Mononuclear cell (primary cell): ENCODE results near the gene SNRNP25. TPM values are rescaled to one million over a fixed set of nuclear protein-coding genes. Genes with fewer than 3 reads are reported as not detected.

ENCODE experiments used
- H3K27me3 ChIP-seq: 2 replicates; pipeline ENCODE4 v1.6.0; 2011; ENCODE audit warnings: low read length, control low read depth; ENCODE audit not compliant: insufficient read depth
- H3K4me1 ChIP-seq: 2 replicates; pipeline ENCODE4 v1.5.1; 2011; ENCODE audit warnings: mild to moderate bottlenecking, low read length, control low read depth; ENCODE audit not compliant: insufficient read depth
- H3K4me3 ChIP-seq: 2 replicates; pipeline ENCODE4 v1.5.1; 2011; ENCODE audit warnings: mild to moderate bottlenecking, low read length, moderate library complexity
- H3K9me3 ChIP-seq: 2 replicates; pipeline ENCODE4 v1.5.1; 2011; ENCODE audit warnings: low read depth, mild to moderate bottlenecking, control low read depth, low read length
- total RNA-seq: library from RNA; depleted of rRNA; stranded (reverse); fragments of >200 nt; gene quantifications from one replicate; pipeline ENCODE4 v1.2.3, GENCODE V29; 2012

Gene SNRNP25
- total RNA-seq, 1 donor, result 6.7 TPM

GRCh38 chr16:89391-90302 is 36.0 kb downstream of the SNRNP25 start:
- Histone ChIP-seq H3K27me3 (no peaks in the 10 kb centered on the region), H3K4me1 (peaks cover 12% of the 10 kb centered on the region), H3K9me3 (no peaks in the 10 kb centered on the region), H3K4me3 (no peak overlapping the region)

- H3K27me3 ChIP-seq, result no peaks in the 10 kb centered on the region
Observed at GRCh38 chr16:91484-91883, 37.9 kb downstream of the SNRNP25 start.

DNA sequence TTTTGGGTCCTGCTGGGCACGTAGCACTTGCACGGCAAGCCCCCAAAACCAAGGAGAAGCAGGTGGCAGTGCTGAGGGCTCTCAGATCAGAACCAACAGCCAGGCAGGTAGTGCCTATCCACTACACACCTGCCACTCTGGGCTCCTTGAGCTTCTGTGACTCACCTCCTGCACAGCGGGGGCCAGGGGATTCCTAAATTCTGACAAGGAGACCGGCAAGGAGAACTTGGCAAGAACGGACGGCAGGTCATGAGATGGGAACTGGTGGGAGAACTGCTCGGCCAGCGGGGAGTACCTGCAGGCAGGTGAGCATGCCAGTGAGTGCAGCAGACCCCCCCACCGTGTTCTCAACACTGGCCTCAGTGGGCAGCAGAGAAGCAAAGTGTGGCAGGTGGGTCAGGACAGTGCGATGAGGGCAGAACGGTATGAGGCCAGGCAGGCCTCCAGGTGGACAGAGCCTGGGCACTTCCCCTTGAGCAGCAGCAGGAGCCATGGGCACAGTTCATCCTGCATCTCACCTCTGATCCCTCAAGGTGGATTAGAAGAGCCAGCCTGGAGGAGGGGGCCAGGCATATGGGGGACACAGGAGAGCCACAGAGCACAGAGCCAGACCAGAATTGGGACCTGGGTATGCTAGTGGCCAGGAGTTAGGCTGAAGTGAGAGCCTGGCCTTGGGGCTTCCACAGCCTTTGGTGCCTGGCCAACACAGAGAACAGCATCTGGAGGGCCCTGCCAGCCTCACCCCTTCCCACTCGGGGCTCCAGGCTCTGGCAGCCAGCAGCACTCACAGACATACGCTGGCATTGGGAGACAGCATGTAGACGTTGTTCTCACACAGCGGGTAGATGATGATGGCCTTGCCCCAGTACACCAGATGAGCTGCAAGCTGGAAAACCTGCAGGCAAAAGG is 39.1 kb downstream of the SNRNP25 start:
- H3K9me3 ChIP-seq, result no peaks in the 10 kb centered on the region
- no peak overlapping the region for H3K4me3 ChIP-seq
- H3K27me3 ChIP-seq, result no peaks in the 10 kb centered on the region
- H3K4me1 ChIP-seq, result peaks cover 4% of the 10 kb centered on the region

More at GRCh38 chr16:91484-91883, 37.9 kb downstream of the SNRNP25 start:
- Histone ChIP-seq H3K4me3 (no peak overlapping the region), H3K9me3 (no peaks in the 10 kb centered on the region), H3K4me1 (no peaks in the 10 kb centered on the region)

GRCh38 chr16:94918-95265 is 41.3 kb downstream of the SNRNP25 start:
- Histone ChIP-seq H3K27me3 (no peaks in the 10 kb centered on the region), H3K4me1 (peaks cover 4% of the 10 kb centered on the region), H3K9me3 (no peaks in the 10 kb centered on the region), H3K4me3 (no peak overlapping the region)

GRCh38 chr16:96935-97381 is 43.3 kb downstream of the SNRNP25 start:
- Histone ChIP-seq H3K9me3 (no peaks in the 10 kb centered on the region), H3K4me1 (peaks cover 4% of the 10 kb centered on the region), H3K27me3 (no peaks in the 10 kb centered on the region), H3K4me3 (no peak overlapping the region)

DNA sequence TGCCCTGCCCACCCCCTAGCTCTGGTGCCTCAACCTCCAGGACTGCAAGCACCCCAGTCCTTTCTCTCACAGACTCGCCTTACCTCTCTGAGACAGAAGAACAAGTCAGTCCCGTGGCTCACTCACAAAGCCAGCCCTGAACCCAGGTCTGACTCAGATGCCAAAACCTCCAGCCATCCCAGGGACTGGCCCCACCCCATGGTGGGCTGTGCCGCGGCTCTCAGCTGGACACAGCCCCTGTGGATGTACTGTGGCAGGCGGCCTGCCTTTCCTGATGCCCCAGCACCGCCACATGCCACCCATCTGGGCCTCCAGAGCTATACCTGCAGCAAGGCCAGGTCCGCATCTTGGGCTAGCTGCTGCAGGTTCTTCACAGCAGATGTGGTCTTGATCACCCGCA is 44.2 kb downstream of the SNRNP25 start:
- Histone ChIP-seq H3K9me3 (no peaks in the 10 kb centered on the region), H3K4me1 (peaks cover 4% of the 10 kb centered on the region), H3K4me3 (no peak overlapping the region), H3K27me3 (no peaks in the 10 kb centered on the region)

DNA sequence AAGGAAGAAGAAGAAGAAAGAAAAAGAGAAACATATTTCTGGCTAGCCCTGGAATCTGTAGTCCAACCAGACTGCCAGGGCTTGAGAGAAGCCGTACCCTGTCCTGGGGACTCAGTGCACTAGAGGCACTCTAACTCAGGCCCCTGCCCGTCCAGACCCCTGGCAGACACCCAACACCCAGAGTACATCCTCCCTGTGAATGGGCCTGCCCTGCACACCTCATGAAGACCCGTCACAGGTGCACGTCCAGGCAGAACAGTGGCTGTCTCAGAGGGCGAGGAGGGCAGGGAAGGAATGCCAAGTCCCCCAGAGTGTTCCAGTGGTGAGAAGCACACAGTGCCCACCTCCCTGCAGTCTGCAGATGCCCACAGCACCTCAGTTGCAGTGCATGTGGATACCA is 47.4 kb downstream of the SNRNP25 start:
- no peaks in the 10 kb centered on the region for H3K9me3 ChIP-seq
- no peaks in the 10 kb centered on the region for H3K27me3 ChIP-seq
- H3K4me3 ChIP-seq, result no peak overlapping the region
- peaks cover 4% of the 10 kb centered on the region for H3K4me1 ChIP-seq

GRCh38 chr16:101586-101985 is 48.0 kb downstream of the SNRNP25 start:
- Histone ChIP-seq H3K9me3 (no peaks in the 10 kb centered on the region), H3K27me3 (no peaks in the 10 kb centered on the region), H3K4me1 (peaks cover 4% of the 10 kb centered on the region), H3K4me3 (no peak overlapping the region)

- Histone ChIP-seq H3K27me3 (no peaks in the 10 kb centered on the region), H3K4me3 (no peak overlapping the region), H3K9me3 (no peaks in the 10 kb centered on the region), H3K4me1 (peaks cover 3% of the 10 kb centered on the region)
Observed at GRCh38 chr16:102060-102855, 48.6 kb downstream of the SNRNP25 start.

- H3K27me3 ChIP-seq, result no peaks in the 10 kb centered on the region
- no peaks in the 10 kb centered on the region for H3K9me3 ChIP-seq
- no peaks in the 10 kb centered on the region for H3K4me1 ChIP-seq
- H3K4me3 ChIP-seq, result no peak overlapping the region
Observed at GRCh38 chr16:104355-104754, 50.7 kb downstream of the SNRNP25 start.

GRCh38 chr16:104928-105327 is 51.3 kb downstream of the SNRNP25 start:
- Histone ChIP-seq H3K4me3 (no peak overlapping the region), H3K4me1 (no peaks in the 10 kb centered on the region), H3K27me3 (no peaks in the 10 kb centered on the region), H3K9me3 (no peaks in the 10 kb centered on the region)

DNA sequence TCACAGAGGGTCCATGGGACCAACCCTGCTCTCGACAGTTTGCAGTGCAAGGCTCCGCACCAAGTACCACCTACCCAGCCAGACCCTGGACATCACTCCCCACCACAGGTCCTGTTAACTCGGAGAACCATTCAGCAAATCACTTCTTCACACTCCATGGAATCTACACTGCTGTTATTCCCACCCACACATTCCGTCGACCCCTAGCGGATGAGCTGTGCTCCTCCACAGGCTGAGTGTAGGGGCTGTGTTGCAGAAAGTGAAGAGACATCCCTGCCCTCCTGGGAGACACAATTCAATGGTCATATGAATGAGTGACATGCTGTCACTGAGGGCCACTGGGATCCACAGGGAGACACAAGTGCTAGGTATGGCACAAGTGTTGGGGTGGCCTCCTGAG is 51.9 kb downstream of the SNRNP25 start:
- no peak overlapping the region for H3K4me3 ChIP-seq
- H3K4me1 ChIP-seq, result no peaks in the 10 kb centered on the region
- no peaks in the 10 kb centered on the region for H3K27me3 ChIP-seq
- H3K9me3 ChIP-seq, result no peaks in the 10 kb centered on the region

DNA sequence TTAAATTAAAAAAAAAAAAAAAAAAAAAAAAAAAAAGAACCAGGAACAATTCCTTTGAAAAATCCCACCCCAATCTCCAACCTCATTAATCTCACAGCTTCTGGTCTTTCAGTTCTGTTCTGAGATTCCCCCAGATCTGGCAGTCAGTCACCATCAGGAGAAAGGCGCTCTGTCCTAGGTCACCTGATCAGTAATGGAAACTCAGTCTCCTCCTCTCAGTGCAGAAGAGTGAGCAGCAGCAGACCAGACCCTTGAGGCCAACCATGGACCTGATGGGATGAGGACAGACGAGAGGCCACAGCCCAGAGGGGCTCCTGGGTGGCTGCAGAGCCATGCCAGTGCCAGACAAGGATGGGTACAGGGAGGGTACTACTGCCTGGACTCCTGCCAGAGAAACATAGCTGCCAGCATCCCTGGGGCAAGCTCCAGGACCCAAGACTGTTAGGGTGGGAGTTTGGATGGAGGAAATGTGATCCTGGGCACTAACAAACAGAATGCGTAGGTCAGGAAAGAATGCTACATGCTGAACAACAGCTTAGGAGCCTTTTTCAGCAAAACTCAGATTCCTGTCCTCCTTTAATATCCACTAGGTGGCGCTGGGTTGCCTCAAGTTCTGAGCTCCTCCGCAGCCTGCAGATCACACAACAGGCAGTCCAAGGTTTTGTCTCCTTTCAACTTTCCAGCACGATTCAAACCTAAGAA is 53.1 kb downstream of the SNRNP25 start:
- Histone ChIP-seq H3K27me3 (no peaks in the 10 kb centered on the region), H3K4me1 (no peaks in the 10 kb centered on the region), H3K9me3 (no peaks in the 10 kb centered on the region), H3K4me3 (no peak overlapping the region)
